Measurements from ENCODE around the gene SIRT4. TPM values are rescaled to one million over a fixed set of nuclear protein-coding genes. Genes with fewer than 3 reads are reported as not detected.

SIRT4 gene
- total and polyA plus RNA-seq, 10 of the 15 experiments (the other 5 are each of a cell fraction or from before 2014, with no cell fraction given) = 0.19 to 0.98 (median 0.44) TPM

GRCh38 chr12:120260607-120261006 lies 41.5 kb upstream of the SIRT4 start:
- TF ChIP-seq SIX5 (IDR thresholded peaks at IDR 0.05; ENCODE audit: low read depth, low read length, severe bottlenecking) = no peak
- TF ChIP-seq, protein P1, sequence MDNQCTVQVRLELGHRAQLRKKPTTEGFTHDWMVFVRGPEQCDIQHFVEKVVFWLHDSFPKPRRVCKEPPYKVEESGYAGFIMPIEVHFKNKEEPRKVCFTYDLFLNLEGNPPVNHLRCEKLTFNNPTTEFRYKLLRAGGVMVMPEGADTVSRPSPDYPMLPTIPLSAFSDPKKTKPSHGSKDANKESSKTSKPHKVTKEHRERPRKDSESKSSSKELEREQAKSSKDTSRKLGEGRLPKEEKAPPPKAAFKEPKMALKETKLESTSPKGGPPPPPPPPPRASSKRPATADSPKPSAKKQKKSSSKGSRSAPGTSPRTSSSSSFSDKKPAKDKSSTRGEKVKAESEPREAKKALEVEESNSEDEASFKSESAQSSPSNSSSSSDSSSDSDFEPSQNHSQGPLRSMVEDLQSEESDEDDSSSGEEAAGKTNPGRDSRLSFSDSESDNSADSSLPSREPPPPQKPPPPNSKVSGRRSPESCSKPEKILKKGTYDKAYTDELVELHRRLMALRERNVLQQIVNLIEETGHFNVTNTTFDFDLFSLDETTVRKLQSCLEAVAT (IDR thresholded peaks at IDR 0.05) = no peak
- TF ChIP-seq, protein P2, sequence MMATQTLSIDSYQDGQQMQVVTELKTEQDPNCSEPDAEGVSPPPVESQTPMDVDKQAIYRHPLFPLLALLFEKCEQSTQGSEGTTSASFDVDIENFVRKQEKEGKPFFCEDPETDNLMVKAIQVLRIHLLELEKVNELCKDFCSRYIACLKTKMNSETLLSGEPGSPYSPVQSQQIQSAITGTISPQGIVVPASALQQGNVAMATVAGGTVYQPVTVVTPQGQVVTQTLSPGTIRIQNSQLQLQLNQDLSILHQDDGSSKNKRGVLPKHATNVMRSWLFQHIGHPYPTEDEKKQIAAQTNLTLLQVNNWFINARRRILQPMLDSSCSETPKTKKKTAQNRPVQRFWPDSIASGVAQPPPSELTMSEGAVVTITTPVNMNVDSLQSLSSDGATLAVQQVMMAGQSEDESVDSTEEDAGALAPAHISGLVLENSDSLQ (IDR thresholded peaks at IDR 0.05) = no peak
- TF ChIP-seq RFX5 (IDR thresholded peaks at IDR 0.05; ENCODE audit: low read depth, low read length) = no peak
- TF ChIP-seq SPI1 (IDR thresholded peaks at IDR 0.05; ENCODE audit: borderline replicate concordance, insufficient read depth, low read depth, low read length) = no peak
- no peak for TF ChIP-seq RB1 (IDR thresholded peaks at IDR 0.05; ENCODE audit: borderline replicate concordance)
- no peak for TF ChIP-seq SMARCA5 (IDR thresholded peaks at IDR 0.05)
- no peak for TF ChIP-seq SIN3A (IDR thresholded peaks at IDR 0.05; ENCODE audit: low read depth, low read length)
- TF ChIP-seq, protein P3, sequence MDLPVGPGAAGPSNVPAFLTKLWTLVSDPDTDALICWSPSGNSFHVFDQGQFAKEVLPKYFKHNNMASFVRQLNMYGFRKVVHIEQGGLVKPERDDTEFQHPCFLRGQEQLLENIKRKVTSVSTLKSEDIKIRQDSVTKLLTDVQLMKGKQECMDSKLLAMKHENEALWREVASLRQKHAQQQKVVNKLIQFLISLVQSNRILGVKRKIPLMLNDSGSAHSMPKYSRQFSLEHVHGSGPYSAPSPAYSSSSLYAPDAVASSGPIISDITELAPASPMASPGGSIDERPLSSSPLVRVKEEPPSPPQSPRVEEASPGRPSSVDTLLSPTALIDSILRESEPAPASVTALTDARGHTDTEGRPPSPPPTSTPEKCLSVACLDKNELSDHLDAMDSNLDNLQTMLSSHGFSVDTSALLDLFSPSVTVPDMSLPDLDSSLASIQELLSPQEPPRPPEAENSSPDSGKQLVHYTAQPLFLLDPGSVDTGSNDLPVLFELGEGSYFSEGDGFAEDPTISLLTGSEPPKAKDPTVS (IDR thresholded peaks at IDR 0.05; ENCODE audit: low read depth, low read length) = no peak
- TF ChIP-seq RELA (IDR thresholded peaks at IDR 0.05; ENCODE audit: borderline replicate concordance, partially characterized antibody) = no peak
- TF ChIP-seq, protein P4, sequence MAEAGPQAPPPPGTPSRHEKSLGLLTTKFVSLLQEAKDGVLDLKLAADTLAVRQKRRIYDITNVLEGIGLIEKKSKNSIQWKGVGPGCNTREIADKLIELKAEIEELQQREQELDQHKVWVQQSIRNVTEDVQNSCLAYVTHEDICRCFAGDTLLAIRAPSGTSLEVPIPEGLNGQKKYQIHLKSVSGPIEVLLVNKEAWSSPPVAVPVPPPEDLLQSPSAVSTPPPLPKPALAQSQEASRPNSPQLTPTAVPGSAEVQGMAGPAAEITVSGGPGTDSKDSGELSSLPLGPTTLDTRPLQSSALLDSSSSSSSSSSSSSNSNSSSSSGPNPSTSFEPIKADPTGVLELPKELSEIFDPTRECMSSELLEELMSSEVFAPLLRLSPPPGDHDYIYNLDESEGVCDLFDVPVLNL (IDR thresholded peaks at IDR 0.05; ENCODE audit: low read depth, low read length) = no peak
- TF ChIP-seq, protein P5, sequence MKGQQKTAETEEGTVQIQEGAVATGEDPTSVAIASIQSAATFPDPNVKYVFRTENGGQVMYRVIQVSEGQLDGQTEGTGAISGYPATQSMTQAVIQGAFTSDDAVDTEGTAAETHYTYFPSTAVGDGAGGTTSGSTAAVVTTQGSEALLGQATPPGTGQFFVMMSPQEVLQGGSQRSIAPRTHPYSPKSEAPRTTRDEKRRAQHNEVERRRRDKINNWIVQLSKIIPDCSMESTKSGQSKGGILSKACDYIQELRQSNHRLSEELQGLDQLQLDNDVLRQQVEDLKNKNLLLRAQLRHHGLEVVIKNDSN (IDR thresholded peaks at IDR 0.05; ENCODE audit: borderline replicate concordance, extremely low read length, insufficient read depth, low read depth, low read length) = no peak
- TF ChIP-seq SP1 (IDR thresholded peaks at IDR 0.05; ENCODE audit: low read depth, low read length) = no peak
- no peak for TF ChIP-seq FOS (IDR thresholded peaks at IDR 0.05; ENCODE audit: borderline replicate concordance, extremely low read depth, insufficient read length)
- no peak for TF ChIP-seq BRCA1 (IDR thresholded peaks at IDR 0.05; ENCODE audit: low read depth, low read length)
- no peak for TF ChIP-seq IKZF2 (IDR thresholded peaks at IDR 0.05)
- Histone ChIP-seq H2AFZ (ENCODE audit: control insufficient read depth, low read depth, low read length) (no peak overlapping the region), H3K79me2 (ENCODE audit: control insufficient read depth, insufficient read depth, low read length) (no peaks in the 10 kb centered on the region), H3K4me3 (no peak overlapping the region), H3K9ac (ENCODE audit: control insufficient read depth, insufficient read depth, low read length) (no peak overlapping the region), H4K20me1 (ENCODE audit: control insufficient read depth, insufficient read depth) (no peaks in the 10 kb centered on the region), H3K36me3 (ENCODE audit: control insufficient read depth in 2 of 2, insufficient read depth in 2 of 2, low read length in 1 of 2) (no peaks in the 10 kb centered on the region), H3K4me2 (ENCODE audit: control insufficient read depth, insufficient read depth) (no peak overlapping the region), H3K9me3 (replicated peaks; ENCODE audit: control insufficient read depth, insufficient read depth, low read length) (no peaks in the 10 kb centered on the region), H3K4me1 (ENCODE audit: control insufficient read depth, insufficient read depth, low read length) (0 out of 2 replicates have a peak, but pooled peaks cover 3% of the 10 kb centered on the region), H3K27ac (ENCODE audit: control insufficient read depth, insufficient read depth) (no peak overlapping the region), H3K27me3 (replicated peaks in 1 of 2; ENCODE audit: control insufficient read depth in 2 of 2, insufficient read depth in 2 of 2, low read length in 1 of 2) (peaks cover 1 to 4% of the 10 kb centered on the region in 2 experiments; a peak in 3 of 4 replicates)
- POLR2A ChIA-PET = interaction anchor here (0.6 kb wide), 1 partner anchor 16 kb away, joined by 3 read pairs; no protein-coding TSS in a partner anchor
- SMC1A ChIA-PET (ENCODE audit: uncharacterized antibody, unreplicated experiment) = interaction anchor here (0.6 to 7.8 kb wide), 3 partner anchors 31 to 1581 kb away, joined by 3 to 152 read pairs (median 3); partner anchors contain the start of gene RNU4-2
- BruUV-seq (replicated peaks) = no TSS peak
- CTCF ChIA-PET = interaction anchor here (9.8 kb wide), 1 partner anchor 32 kb away, joined by 287 read pairs; no protein-coding TSS in a partner anchor
- FAIRE-seq (no peak), ATAC-seq (no peak), DNase-seq (ENCODE audit: low read depth, low spot score) (no peak)
- WGBS (ENCODE audit: insufficient coverage, insufficient replicate concordance, low lambda C conversion rate, missing lambda C conversion rate) = 93% methylated on average over 5 of the region's 5 CpGs
- intact Hi-C loops (cut with micrococcal nuclease; ENCODE audit: unreplicated experiment) (loop anchor here (10.0 kb wide), 1 partner anchor 146 kb away; the partner anchor contains the start of gene RAB35), in situ Hi-C loops (cut with MboI) (no loop called here)
- RAD21 ChIA-PET (ENCODE audit: unreplicated experiment) = interaction anchor here (0.6 to 4.1 kb wide), 3 partner anchors 28 to 267 kb away, joined by 3 to 37 read pairs (median 11); no protein-coding TSS in a partner anchor

All from GM12878 (cell line).